Breast epithelium (tissue), 3 donors: ENCODE measurements around the gene S100A4.

Source experiments
- CTCF ChIP-seq, 3 donors: fragments of 450-650 bp; IDR thresholded peaks; one replicate each; pipeline ENCODE4 v1.5.1; 2016 to 2017; ENCODE audit warnings: antibody characterized with exemption in 3 of 3, mild to moderate bottlenecking in 3 of 3, moderate library complexity in 3 of 3
- POLR2A ChIP-seq: fragments of 450-650 bp; IDR thresholded peaks from one replicate; pipeline ENCODE4 v1.6.1; 2016; ENCODE audit warnings: antibody characterized with exemption, mild to moderate bottlenecking, moderate library complexity

GRCh38 chr1:153544453-153545066 lies 1.0 kb downstream of the S100A4 start:
- TF ChIP-seq POLR2A (no peak), CTCF (IDR thresholded peaks at IDR 0.05) (no peak)
